Limb (tissue), 2 donors: ENCODE results near the gene CENPQ.
"Not testable (repeated sequence)": the region's sequence is repeated elsewhere in the genome, so short reads cannot be mapped to it uniquely, and the experiment has no call there.

Source experiments
- DNase-seq, 2 donors: peaks; one replicate each; pipeline ENCODE4 v3.0.0-alpha.2; 2016; ENCODE audit errors: extremely low spot score in 2 of 2

Gene CENPQ, protein sequence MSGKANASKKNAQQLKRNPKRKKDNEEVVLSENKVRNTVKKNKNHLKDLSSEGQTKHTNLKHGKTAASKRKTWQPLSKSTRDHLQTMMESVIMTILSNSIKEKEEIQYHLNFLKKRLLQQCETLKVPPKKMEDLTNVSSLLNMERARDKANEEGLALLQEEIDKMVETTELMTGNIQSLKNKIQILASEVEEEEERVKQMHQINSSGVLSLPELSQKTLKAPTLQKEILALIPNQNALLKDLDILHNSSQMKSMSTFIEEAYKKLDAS

DNA sequence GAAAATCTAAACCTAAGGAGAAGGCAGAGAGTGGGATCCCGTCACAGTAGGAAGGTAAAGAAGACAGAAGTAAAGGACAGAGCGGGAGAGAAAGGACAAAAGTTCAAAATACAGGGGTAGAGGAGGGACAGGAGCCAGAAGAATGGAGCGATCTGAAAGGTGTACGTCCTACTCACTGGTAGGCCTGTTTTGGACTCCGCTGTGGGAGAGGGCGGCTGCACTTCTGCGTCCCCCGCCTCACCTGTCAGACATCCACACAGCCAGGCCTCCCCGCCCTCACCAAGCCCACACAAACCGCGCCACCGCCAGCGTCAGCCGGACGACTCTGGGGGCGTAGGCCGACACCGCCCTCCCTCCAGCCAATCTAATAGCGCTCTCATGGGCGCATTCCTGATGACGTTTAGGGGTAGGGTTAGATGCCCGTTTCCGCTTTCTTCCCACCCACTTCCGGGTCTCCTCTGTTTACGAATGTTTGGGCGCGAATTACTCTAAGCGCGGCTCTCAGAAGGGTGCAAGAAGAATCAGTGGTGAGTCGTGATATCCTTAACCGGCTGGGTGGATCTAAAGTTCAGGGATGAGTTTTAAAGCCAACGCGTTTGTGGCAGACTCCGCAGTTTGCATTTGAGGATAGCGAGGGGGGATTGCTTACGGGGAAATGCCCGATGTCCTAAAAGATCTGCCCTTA lies at the start of gene CENPQ, which contains the start of gene MMUT:
TSS of gene CENPQ (plus strand) at position 444 of the 685 bp plus-strand sequence. CDS start 6,807 bp downstream, outside the sequence.
TSS of gene MMUT (minus strand) at position 327 of the 685 bp plus-strand sequence. CDS start 3,787 bp downstream, outside the sequence.
- DNase-seq, result peak; percentile 94 to 97

DNA sequence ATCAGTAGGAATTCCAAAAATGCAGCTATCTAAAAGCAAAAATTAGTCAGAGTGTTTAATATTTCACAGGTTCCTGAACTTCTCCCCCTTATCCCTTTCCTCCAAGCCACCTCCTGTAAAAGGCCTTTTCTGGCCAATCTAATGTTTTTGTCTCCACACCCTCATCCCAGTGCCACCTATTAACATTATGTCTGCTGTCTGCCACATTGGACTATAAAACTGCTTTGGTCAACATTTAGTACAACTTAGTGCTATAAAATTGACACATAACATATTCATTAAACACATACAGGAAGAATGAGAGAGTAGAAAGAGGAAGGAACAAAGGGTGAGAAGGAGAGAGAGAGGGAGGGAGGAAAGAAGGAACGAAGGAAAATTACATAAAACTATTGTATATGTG lies 47.8 kb upstream of the CENPQ start:
- DNase-seq, result peak in 1 of 2 donors; percentile 5

DNA sequence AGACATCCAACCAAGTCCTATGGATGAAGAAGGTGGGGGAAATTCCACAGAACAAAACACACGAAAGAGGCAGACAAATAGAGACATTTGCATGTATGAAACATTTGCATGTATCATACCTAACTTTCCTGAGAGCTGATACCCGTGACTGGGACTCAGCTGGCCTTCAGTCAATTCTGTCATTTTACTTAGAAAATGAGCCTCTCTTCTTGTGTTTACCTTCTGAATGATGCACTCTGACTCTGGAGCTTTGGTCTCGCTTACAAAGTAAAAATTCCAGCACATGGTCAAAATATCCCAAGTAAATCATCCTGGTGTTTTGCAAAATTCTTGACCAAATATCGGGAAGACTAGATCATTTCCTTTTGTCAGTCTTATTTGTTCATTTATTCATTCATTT lies 47.0 kb upstream of the CENPQ start:
- no peak for DNase-seq

DNA sequence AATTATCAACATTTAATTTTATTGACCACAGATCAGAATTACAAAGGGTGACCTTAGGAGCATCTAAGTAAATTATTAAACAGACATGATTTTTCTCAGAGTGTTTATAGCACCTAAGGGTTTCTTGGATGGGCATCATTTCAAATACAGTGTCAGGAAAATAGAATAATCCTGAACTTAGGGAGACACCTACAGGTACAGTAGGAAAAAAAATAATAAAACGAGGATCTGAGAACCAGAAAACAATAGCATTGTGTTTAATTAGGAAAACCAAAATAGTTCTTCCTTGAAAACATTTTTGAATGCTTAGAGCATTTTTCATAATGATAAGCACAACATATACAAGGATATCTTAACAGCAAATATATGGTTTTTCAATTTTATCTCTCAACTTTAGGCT lies 39.4 kb upstream of the CENPQ start:
- DNase-seq, result peak in 1 of 2 donors; percentile 8

DNA sequence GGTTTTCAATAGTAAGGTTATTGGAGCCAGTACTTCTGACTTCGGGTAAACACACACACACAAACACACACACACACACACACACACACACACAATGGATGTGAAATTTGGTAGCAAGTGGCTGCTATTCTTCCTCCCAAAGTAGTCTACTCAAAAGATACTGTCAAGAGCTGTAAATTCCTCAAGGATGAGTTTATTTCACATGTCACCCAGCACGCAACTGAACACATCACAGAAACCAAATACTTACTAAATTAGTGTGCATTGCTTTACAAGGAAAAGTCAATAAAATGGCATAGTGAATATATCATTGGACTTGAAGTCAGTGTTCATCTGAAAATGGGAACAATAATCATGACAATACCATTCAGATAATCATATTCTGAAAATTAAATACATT lies 33.0 kb upstream of the CENPQ start:
- DNase-seq, result no peak

DNA sequence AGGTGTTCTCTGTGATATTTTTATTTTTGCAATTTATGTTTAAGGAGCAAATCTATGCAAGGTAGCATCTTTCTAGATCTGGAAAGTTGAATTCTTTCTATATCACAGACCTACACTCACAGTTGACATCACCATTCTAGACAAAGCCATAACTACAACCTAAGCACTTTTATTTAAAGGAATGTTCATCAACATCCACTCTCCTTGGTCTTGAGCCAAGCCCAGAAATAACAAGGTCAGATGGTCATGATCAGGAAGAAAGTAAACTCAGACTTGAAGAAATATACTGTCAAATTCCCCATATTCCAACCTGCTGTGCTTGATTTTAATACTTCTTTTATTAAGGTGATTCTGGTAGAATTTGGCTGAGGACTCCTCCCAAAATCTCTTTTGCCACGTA lies 32.3 kb upstream of the CENPQ start:
- no peak for DNase-seq

DNA sequence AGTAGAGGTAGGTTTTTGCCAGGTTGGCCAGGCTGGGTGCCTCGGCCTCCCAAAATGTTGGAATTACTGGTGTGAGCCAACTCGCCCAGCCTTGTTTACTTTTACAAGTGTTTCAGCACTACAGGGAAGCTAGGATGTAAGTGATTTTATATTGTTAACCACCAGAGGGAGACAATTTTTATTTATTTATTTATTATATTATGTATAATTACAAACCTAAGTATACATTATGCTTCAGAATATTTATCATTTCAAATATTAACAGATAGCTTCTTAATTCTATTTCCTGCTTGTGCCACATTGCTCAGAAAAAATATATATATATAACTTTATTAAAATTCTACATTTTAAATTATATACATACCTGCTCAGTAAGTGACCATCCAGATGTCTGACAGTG lies 9.9 kb upstream of the CENPQ start:
- DNase-seq, result no peak

DNA sequence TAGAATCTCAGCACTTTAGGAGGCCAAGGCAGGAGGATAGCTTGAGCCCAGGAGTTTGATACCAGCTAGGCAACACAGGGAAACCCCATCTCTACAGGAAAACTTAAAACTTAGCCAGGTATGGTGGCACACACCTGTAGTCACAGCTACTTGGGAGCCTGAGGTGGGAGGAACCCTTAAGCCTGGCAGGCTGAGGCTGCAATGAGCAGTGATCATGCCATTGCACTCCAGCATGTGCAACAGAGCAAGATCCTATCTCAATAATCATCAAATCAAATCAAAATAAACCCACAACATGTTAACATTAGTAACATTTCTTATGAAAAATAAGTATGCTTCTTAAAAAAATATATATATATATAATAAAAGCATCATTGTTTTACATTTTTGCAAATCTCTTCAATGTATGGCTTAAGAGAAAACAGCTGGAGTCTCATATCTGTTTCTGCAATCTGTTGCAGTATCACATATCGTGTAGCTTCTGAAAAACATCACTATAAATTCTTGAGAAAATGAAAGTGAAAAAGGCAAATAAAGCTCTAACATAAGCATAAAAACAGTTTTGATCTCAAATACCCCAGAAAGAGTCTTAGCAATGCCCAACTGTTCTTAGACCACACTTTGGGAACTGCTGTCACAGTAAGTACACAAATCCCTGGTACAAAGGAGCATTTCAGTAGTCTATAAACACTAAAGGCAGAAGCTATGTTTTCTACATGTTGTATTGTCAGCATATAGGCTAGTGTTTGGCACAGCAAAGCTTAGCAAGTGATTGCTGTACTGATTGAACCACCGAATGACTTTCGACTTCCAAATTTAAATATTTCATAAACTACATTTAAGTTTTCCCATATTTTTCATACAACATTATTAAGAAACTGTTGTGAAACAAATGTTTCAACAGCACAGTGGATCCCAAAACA lies 8.1 kb upstream of the CENPQ start:
- no peak for DNase-seq

DNA sequence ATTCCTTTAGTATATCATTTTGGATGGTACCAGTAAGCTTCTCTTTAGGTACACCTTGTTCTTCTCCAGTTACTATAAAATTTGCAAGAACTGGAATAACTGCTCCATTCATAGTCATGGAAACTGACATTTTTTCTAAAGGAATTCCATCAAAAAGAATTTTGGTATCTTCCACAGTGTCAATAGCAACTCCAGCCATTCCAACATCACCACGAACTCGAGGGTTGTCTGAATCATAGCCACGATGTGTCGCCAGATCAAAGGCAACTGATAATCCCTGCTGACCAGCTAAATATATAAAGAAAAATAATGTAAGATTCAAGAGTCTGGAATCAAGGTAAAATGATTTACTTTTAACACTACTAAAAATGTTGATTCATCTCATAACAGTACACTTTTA lies 5.4 kb upstream of the CENPQ start:
- no peak for DNase-seq

DNA sequence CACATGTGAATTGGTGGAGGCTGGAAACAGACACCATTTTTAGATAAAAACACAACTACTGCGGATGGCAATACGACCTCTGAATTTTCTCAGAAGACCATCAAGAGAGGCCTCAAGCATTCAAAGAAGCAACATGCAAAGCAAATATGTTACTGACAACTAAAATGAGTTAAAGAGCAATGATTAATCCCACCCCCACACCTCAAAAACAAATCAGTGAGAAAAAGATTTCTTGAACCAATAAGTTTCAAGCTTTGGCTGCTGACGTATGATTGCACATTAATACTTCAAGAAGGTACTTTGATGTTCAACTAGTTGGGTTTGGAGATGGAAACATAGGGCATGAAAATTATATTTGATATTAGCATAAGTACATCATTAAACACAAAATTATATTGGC lies 1.1 kb upstream of the CENPQ start:
- no peak for DNase-seq

DNA sequence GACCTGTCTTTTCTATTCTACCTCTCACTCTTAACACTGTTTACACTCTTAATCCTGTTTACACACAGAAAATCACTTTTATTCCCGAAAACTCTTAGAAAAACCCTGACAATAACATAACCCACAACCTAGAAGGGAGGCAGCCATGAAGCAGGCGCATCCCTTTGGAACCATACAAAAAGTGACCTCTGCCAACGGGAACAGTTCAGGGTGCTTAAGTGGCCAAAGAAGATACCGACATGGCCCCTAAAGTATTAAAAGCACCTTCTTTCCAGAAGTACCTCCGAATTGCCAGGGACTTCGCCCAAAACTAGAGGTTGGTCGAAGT lies 607 bp upstream of the CENPQ start:
- no peak for DNase-seq

DNA sequence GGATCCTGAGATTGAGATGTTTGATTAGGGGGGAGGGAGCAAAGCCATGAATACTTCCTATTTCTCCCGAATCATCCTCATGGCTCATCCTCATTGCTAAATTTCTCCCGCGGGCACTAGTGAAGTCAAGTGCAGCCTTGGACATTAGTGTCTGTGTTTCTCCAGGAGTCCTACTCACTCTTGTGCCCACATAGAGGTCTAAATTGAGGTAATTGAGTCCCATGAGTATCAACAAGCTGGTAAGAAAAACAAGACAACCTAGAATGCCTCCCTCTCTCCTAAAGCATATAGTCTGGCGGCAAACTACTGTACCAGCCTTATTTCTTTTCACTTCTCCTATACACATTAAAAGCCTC lies 420 bp downstream of the CENPQ start:
- DNase-seq, result no peak

DNA sequence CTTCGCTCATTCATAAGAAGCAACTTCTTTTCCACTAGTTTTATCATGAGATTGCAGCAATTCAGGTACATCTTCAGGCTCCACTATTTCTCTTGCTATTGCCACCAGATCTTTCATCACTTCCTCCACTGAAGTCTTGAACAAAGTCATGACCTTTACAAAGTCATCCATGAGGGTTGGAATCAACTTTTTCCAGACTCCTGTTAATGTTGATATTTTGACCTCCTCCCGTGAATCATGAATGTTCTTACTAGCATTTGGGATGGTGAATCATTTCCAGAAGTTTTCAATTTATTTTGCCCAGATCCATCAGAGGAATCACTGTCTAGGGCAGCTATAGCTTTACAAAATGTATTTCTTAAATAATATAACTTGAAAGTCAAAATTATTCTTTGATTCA lies 1.5 kb downstream of the CENPQ start:
- DNase-seq, result no peak

DNA sequence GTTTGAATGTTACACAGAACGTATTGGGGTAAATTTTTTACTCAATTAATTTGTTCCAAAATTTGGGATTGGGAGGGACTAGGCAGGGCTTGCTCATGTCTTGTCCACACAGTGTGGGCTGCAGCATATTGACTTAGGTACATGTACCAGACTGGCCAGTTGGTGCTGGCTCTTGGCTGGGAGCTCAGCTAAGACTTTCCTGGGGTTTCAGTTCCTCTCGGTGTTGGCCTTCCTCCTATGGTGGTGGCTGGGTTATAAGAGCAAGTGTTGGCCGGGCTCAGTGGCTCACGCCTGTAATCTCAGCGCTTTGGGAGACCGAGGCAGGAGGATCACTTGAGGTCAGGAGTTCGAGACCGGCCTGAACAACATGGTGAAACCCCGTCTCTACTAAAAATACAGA lies 4.9 kb downstream of the CENPQ start:
- DNase-seq, result no peak

DNA sequence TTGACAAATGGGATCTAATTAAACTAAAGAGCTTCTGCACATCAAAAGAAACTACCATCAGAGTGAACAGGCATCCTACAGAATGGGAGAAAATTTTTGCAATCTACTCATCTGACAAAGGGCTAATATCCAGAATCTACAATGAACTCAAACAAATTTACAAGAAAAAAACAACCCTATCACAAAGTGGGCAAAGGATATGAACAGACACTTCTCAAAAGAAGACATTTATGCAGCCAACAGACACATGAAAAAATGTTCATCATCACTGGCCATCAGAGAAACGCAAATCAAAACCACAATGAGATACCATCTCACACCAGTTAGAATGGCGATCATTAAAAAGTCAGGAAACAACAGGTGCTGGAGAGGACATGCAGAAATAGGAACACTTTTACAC lies 13.4 kb downstream of the CENPQ start:
- not testable (repeated sequence) for DNase-seq

DNA sequence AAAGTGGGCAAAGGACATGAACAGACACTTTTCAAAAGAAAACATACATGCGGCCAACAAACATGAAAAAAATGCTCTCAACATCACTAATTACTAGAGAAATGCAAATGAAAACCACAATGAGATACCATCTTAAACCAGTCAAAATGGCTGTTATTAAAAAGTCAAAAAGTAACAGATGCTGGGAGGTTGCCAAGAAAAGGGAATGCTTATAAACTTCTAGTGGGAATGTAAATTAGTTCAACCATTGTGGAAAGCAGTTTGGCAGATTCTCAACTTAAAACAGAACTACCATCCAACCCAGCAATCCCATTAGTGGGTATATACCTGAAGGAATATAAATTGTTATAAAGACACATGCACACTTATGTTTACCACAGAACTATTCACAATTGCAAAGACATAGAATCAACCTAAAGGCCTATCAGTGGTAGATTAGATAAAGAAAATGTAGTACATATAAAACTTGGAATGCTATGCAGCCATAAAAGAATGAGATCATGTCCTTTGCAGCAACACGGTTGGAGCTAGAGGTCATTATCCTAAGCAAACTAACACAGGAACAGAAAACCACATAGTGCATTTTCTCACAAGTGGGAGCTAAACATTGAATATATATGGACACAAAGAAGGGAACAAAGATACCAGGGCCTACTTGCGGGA lies 16.3 kb downstream of the CENPQ start:
- no peak for DNase-seq

DNA sequence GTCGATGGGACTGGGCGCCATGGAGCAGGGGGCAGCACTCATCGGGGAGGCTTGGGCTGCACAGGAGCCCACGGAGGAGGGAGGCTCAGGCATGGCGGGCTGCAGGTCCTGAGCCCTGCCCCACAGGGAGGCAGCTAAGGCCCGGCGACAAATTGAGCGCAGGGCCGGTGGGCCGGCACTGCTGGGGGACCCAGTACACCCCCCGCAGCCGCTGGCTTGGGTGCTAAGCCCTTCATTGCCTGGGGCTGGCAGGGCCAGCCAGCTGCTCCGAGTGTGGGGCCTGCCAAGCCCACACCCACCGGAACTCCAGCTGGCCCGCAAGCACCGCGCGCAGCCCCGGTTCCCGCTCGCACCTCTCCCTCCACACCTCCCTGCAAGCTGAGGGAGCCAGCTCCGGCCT lies 18.7 kb downstream of the CENPQ start:
- DNase-seq, result not testable (repeated sequence)

DNA sequence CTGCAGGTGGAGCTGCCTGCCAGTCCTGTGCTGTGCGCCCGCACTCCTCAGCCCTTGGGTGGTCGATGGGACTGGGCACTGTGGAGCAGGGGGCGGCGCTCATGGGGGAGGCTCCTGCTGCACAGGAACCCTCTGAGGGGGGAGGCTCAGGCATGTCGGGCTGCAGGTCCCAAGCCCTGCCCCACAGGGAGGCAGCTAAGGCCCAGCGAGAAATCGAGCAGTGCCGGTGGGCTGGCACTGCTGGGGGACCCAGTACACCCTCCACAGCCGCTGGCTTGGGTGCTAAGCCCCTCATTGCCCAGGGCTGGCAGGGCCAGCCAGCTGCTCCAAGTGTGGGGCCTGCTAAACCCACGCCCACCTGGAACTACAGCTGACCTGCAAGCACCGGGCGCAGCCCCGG lies 20.2 kb downstream of the CENPQ start:
- DNase-seq, result not testable (repeated sequence)

DNA sequence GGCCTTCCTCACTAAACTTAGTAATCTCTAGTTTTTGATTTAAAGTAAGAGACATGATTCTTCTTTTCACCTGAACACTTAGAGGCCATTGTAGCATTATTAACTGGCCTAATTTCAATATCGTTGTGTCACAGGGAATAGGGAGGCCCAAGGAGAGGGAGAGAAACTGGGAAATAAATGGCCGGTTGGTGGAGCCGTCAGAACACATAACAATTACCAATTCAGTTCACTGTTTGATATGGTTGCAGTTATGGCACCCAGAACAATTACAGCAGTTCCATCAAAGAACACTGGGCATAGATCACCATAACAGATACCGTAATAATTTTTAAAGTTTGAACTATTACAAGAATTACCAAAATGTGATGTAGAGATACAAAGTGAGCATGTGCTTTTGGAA lies 27.5 kb downstream of the CENPQ start:
- no peak for DNase-seq

DNA sequence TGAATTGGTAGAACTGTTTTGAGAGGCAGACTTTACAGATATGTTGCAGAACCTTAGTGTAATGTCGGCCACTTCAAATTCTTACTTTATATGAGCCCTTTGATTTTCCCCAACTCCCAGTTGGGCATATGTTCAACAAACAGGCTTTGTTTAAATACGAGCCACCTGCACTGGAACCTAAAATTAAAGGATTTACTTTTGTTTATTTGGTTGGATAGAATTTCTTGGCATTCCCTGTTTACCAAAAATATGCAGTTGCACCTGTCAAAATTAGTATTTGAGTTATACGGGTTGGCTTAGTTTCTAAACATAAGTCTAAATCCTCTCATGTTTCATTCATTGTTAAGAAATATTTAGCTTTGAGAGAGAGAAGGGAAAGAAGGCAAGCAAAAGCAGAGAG lies 34.1 kb downstream of the CENPQ start:
- no peak for DNase-seq

DNA sequence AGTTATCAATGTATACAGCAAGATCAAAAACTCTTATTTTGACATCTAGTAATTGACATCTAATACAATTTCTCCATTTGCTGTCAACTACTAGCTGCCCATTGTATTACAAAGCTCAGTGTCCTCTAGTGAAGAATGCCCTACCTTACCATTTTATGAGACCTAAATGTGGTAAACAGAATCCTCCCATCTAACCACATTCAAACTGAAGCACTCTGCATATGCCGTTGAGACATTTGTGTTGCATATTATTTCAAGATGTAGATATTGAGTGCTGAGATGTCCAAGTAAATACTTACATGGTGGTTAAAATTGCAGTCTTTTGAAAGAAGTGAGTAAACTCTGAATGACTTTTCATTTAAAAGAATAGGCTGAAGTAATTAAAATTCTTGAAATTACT lies 36.0 kb downstream of the CENPQ start:
- no peak for DNase-seq

DNA sequence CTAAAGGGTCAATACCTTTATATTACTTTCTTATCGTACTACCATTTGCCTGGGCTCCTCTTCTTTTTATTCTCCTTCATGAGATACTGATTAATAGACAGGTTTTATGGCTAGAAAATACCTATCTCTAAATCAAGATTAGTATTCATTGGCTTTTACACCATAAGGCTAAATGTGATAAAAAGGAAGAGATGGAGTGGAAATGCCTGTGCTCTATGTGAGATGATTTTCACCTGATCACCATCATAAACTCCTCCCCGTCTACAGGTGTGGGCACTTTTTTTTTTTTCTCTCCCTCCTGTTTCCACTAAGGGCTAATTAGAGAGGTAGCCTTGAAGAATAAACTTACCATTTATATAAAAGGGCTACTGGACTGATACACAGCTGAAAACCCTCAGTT lies 36.5 kb downstream of the CENPQ start, which contains the start of gene GLYATL3:
TSS of gene GLYATL3 (plus strand) at position 301 of the 400 bp plus-strand sequence. CDS start 12,068 bp downstream, outside the sequence.
- no peak for DNase-seq
